GM15510 (cell line): ENCODE measurements around the gene AOPEP.

Source experiments
- POLR2A ChIP-seq: IDR thresholded peaks from 3 replicates; pipeline ENCODE4 v1.6.1; 2011; ENCODE audit warnings: borderline replicate concordance; ENCODE audit not compliant: insufficient read length; ENCODE audit errors: extremely low read depth

AOPEP gene

DNA sequence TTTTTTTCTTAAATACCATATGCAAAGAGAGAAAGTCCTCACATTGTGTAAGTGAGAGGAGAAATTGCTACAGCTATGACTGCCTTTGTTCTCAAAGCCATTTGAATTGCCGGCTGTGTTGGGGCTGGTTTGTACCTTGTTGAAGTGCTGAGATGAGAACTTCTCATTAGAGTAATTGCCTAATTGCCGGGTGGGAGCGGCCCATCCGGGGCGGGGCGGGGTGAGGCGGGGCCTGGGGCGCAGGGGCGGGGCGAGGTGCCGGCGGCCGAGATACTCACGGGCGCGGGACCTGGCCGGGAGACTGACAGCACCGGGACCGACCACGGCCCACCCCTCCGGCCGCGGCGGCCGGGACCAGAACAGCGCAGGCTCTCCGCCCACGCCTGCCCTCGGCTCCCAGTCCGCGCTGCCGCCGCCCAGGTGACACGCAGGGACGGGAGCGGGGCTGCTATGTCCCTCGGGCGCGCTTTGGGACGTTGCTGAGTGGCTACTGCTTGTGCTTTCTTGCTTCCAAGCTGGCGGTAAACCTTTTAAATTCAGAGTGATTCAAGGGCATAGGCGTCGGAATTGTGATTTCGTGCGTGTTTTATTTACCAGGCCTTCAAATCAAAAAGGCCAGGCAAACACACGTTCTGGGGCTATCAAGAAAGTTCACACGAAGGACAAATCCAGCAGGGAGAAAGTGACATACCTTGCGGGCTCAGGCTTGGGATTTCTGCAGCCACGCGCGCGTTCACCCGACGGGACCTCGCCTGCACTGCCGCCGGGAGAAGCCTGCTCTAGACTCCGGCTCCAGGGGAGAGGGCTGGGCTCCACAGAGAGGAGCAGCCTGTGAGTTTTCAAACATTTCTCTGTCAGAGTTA lies 322.0 kb downstream of the AOPEP start:
- no peak for TF ChIP-seq POLR2A

DNA sequence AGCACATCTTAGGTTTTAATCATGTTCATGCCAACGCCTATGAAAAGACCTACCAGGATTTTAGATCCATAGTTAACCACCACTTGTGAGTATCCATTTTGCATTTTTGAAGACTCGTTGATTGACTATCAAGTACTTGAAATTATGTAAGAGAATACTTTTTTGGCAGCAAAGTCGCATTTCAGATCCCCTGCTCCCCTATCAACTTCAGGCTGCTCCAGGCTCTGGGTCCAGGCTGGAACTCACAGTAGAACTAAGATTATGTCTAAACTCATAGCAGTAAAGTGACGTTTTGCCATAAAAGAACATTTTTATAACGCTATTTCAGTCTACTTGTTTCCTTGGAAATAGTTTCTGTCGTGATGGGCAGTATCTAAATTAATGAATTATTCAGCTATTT lies 323.3 kb downstream of the AOPEP start:
- no peak for TF ChIP-seq POLR2A

DNA sequence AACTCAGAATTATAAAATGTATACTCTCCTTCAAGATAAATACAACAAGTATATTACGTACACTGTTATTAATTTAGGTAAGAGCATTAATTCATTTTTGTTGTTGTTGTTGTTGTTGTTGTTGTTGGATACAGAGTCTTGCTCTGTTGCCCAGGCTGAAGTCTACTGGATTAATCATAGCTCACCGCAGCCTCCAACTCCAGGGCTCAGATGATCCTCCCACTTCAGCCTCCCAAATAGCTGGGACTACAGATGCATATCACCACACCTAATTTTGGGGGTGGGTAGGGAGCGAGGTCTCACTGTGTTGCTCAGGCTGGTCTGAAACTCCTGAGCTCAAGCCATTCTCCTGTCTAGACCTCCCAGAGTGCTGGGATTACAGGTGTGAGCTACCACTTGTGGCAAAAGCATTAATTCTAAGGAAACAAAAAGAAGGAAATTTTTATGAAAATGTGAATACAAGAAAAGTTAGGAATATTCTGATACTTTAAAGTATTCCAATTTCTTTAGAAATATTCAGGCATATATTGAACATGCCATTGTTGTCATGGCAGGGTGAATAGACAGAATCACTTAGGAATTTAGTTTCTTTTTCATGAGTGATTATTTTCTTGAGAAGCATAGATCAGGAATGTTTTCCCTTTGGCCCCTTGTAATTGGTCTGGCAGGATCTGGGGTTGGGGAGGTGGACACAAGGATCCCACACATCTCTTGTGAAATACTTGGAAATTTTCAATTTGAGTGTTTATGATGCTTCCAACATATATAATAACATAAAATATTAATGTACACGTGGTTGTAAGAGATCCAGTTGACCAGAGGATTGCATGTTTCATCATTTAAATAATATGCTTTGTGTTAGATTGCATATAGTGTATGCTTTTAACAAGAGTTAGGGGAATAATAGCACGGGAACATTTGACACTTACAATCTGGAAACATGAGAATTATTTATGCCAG lies 327.4 kb downstream of the AOPEP start:
- TF ChIP-seq POLR2A, result no peak

DNA sequence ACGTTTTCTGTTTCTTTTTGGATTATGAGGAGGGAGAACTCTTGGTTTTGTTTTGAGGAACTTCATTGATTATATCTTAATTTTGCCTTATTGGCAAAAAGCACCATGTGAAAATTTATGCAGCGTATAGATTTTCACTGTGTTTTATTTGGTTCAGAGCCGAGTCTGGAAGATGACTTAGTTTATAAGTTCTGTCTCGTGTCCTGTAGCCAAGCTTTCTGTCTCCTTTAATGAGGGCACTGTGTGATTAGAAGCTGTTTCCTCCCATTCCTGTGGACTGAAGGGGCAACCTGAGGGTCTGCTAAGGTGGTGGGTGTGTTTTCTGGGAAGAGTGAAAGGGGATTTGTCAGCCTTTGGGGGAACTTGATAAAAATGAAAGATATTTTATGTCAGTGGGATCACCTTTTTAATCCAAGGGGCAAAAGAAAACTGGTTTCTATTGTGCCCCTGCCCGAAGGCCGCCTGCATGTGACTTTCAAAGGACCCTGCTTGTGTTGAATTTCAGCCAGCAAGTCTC lies 328.9 kb downstream of the AOPEP start:
- TF ChIP-seq POLR2A, result no peak

DNA sequence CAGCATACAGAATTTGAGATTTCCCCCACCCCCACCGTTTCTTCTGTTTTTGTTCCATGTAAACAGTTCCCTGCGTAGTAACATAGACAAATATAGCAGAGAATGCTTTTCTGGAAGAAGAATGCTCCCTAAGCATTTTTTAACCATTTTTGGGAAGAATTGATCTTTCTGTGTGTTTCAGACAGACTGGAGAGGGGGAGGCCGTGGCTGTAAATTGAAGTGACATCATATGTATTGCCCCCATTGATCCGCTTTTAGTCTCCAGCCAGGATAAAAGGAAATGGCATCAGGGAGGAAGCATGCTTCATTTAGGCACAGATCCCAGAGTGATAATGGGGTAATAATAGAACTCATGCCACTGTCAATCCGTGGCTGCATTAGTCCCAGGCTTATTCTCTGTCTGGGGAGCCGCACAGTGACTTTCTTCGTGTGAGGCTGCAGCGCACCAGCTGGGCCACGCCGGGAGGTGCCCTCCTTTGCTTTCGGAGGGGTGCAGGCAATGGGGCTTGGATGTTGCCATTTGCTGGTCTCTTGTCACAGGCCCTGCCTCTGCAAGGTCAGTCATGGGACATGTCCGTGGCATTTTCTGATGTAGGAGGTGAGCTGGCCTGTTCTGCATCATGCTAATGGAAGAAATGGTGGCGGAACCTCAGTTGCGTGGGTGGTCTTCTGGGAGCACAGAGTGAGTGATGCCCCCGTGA lies 329.5 kb downstream of the AOPEP start:
- TF ChIP-seq POLR2A, result no peak

DNA sequence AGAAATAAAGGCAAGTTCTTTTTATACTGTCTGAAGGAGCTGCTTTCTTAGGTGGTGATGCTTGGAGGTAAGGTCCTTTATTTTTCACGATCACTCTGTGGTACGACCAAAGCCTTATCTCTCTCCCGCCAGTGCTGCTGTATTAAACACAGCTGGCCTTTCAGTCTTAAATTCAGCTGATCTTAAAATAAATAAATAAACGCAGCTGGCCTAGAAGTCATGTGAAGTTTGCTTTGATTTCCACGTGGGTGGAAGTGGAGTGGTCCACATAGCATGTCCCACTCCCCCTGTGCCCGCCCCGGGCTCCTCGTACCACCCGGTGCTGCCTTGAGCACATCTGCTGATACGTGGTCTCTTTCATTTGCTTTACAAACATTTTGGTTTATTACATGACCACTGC lies 330.6 kb downstream of the AOPEP start:
- no peak for TF ChIP-seq POLR2A

DNA sequence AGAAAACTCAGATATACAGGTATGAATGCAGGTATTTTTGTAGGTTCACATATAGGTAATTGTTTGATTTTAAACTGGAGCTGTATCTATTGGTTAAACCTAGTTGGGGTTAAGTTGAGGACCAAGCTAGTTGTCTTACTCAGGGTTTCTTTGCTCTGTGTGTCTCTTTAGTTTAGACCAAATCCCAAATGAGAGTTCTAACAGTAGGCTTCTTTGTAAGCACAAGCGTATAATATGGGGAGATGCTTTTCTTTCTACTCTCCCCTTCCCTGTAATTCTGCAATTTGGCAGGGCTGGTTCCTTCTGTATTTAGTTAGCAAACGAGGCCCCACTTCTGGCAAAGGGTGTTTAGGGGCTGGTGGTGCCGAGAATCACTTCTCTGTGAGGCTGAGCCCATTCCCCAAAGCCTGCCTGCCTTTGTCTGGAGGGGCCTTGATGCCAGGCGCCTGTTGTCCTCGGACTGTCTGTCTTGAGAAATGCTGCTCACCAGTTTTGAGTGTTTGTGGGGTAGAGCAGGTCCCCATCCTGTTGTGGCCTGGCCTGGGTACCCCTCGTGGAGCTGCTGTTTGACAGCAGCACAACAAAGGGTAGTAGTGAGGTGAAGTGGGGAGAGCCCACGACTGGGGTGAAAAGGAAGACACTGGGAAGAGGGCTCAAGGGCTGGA lies 331.8 kb downstream of the AOPEP start:
- TF ChIP-seq POLR2A, result no peak

DNA sequence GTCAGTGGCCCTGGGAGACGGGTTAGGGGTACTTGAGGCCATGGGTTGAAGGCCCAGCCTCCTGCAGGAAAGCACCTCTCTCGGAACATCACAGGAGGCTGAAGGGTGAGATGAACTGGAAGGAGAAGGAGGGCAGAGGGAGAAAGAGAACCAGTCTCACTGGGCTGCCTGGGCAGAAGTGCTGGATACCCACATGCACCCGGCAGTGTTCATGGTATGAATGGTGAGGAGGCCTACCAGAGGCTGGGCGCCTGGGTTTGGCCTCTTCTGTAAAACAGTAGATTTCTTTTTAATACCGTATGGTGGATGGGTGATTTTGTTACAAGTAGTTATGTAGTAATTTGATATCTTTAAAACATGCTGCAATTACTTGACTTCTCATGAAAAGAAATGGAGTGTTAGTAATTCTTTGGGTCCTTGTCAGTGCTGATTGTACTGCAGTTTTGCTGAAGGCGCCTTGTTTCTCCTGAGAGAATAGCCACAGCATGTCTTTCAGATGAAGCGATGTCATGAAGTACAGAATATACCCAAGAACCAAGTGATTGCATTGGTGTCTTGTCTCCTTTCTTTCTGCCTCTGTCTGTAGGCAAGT lies 332.4 kb downstream of the AOPEP start:
- TF ChIP-seq POLR2A, result no peak

DNA sequence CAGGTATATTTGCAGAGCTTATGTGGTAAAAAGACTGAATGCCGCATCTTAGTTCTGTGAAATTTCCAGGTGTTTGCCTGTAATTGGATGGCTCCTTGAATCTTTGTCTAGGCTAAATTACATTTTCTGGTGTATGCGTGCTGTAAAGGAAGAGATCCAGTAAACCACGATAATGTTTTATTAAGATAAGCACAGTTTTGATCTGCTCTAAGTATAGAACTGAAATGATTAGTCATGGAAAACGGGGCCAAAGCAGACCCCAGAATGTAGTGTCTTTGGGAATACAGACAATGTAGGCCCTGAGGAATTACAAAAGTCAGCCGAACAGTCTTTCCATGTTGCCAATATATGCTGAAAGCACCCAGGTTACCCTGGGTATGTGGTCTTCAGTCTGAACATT lies 333.7 kb downstream of the AOPEP start:
- no peak for TF ChIP-seq POLR2A

DNA sequence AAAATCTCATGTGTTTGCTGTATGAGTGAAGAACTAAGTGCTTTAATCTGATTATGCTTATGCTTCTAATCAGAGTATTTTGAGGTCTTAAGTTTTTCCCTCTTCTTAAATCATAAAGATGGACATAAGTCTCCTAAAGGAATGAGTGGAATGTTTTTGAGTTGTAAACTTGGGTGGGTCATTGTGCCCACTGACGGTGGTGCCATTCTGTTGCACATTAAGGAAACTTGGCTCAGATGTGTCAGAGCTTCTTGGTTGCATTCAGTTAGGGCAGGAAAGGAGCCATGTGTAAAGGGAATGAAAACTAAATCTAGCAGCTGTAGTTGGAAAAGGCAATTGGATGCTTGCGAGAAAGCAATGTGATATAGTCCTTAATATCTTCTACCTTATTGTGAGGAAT lies 334.4 kb downstream of the AOPEP start:
- no peak for TF ChIP-seq POLR2A

DNA sequence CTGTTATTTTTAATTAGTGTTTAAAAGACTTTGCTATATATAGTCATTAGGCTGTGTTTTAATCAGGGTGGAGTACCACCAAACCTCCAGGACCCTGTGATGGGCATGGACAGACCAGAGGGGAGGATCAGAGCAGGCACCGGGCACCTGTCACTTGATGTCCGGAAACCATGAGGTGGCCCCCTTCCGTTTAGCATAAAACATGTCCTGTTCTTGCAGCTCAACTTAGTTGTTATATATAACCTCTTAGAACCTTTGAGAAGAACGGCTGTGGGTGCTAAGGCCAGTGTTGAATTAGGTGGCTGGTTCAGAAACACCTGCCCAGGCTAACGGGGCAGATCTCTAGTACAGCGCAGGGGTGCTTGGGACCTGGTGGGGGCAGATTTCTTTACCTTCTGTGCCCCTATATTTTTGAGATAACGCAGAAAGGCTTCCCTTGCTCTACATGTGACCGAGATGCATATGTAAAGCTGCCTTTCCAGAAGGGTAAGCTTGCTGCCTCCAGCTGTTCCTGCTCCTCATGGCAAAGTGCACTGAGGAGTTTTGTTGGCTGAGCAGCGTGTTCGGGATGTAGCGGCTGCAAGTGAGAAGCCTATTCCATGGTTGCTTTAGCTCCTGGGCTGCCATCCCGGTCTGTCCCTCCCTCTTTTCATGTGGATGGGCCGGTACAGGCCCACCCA lies 335.6 kb downstream of the AOPEP start:
- no peak for TF ChIP-seq POLR2A

DNA sequence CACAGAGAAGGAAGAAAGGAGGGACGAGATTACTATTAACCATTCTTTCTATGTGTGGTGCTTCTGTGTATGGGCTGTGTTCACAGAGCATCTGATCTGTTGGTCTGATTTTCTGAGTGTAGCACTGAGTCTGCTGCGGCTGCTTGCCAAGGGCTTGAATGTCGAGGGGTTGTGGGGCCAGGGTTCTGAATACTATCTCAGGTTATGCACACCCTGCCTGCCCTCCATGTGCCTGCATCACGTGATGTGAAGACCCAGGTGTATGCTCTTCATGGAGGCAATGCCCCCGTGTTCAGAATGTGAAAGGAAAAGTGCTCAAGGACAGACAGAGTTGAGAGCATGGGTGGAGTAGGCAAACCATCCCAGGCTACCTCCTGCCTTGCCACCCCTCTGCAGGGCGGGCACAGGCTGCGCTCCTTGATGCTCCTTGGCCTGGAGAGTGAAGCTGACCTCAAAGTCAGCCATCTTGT lies 336.1 kb downstream of the AOPEP start:
- no peak for TF ChIP-seq POLR2A

DNA sequence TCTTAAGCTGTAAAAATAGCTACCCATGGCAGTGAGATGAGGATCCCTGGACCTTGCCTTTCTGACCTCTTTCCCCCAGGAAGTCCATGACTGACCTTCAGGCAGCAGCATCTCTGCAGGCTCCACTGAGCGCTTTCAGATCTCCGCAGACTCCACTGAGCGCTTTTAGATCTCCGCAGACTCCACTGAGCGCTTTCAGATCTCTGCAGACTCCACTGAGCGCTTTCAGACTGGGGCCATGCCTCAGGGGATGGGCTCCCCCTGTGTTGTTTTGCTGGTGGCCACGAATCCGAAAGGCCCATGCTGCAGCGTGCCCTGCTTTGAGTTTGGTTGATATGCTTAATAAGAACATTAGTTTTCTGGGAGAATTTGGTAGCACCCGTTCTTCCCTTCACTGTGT lies 336.8 kb downstream of the AOPEP start:
- TF ChIP-seq POLR2A, result no peak
